IMR-90 (cell line): ENCODE measurements around the gene TBX15. TPM values are rescaled to one million over a fixed set of nuclear protein-coding genes. Genes with fewer than 3 reads are reported as not detected.

Source experiments
- ATAC-seq: fragments of 200-7000 bp; cut with Tn5 transposase; 2 replicates; pipeline ENCODE4 v1.9.1; 2020; ENCODE audit warnings: low read depth, mild to moderate bottlenecking, moderate library complexity
- BruUV-seq: library from RNA; stranded (reverse); fragments of 400-500 nt; replicated peaks from 2 replicates; lab custom pipeline; 2021; lab: Mats Ljungman, UMichigan
- CTCF ChIA-PET: fragments of 300-600 bp; formaldehyde crosslinking; extraction: SDS; loops from one replicate; lab custom pipeline; 2021; ENCODE audit warnings: antibody characterized with exemption; lab: Yijun Ruan, JAX
- POLR2A ChIA-PET: fragments of 300-600 bp; sonication (Branson Sonifier 250); formaldehyde crosslinking; loops from one replicate; lab custom pipeline; 2022; ENCODE audit warnings: antibody characterized with exemption; ENCODE audit not compliant: unreplicated experiment; lab: Charles Lee
- DNase-seq: peaks from one replicate; pipeline ENCODE4 v3.0.0; 2013
- H2AFZ ChIP-seq: replicated peaks from 2 replicates; pipeline ENCODE3; 2013; ENCODE audit warnings: low read length, mild to moderate bottlenecking; ENCODE audit not compliant: poor library complexity
- H2AK5ac ChIP-seq: 2 replicates; pipeline ENCODE4 v1.6.1; 2013; ENCODE audit warnings: low read depth, low read length, inconsistent platforms
- H2AK9ac ChIP-seq: replicated peaks from 2 replicates; pipeline ENCODE3; 2013; ENCODE audit warnings: mild to moderate bottlenecking, low read depth, low read length, moderate library complexity; ENCODE audit not compliant: poor library complexity
- H2BK120ac ChIP-seq: 2 replicates; pipeline ENCODE4 v1.6.1; 2013; ENCODE audit warnings: low read depth, low read length, inconsistent platforms
- H2BK15ac ChIP-seq: 3 replicates; pipeline ENCODE4 v1.6.1; 2013; ENCODE audit warnings: low read depth, low read length, inconsistent platforms
- H2BK20ac ChIP-seq: 2 replicates; pipeline ENCODE4 v1.6.1; 2013; ENCODE audit warnings: low read depth, mild to moderate bottlenecking, inconsistent platforms, low read length, moderate library complexity
- H2BK5ac ChIP-seq: 2 replicates; pipeline ENCODE4 v1.6.1; 2013; ENCODE audit warnings: mild to moderate bottlenecking, low read depth, low read length, inconsistent platforms; ENCODE audit not compliant: poor library complexity, severe bottlenecking
- H3K14ac ChIP-seq: replicated peaks from 2 replicates; pipeline ENCODE4 v1.6.1; 2013; ENCODE audit warnings: low read depth, low read length, inconsistent platforms
- H3K18ac ChIP-seq: 2 replicates; pipeline ENCODE4 v1.6.1; 2013; ENCODE audit warnings: low read depth, low read length, control low read depth
- H3K23ac ChIP-seq: 2 replicates; pipeline ENCODE4 v1.6.1; 2013; ENCODE audit warnings: low read depth, low read length, inconsistent platforms
- H3K27ac ChIP-seq: 2 replicates; pipeline ENCODE4 v1.5.1; 2013; ENCODE audit warnings: mild to moderate bottlenecking, control low read depth, low read length; ENCODE audit not compliant: insufficient read depth
- H3K27me3 ChIP-seq: 2 replicates; pipeline ENCODE4 v1.6.1; 2013; ENCODE audit warnings: low read length; ENCODE audit not compliant: control insufficient read depth, insufficient read depth
- H3K36me3 ChIP-seq: 2 replicates; pipeline ENCODE4 v1.6.1; 2013; ENCODE audit warnings: low read length, mixed read lengths; ENCODE audit not compliant: control insufficient read depth, insufficient read depth
- H3K4ac ChIP-seq: 2 replicates; pipeline ENCODE4 v1.6.1; 2013; ENCODE audit warnings: low read depth, low read length, inconsistent platforms
- H3K4me1 ChIP-seq: 2 replicates; pipeline ENCODE4 v1.6.1; 2013; ENCODE audit warnings: low read length, mixed read lengths; ENCODE audit not compliant: control insufficient read depth, insufficient read depth
- H3K4me2 ChIP-seq: 2 replicates; pipeline ENCODE4 v1.6.1; 2013; ENCODE audit warnings: low read depth, mild to moderate bottlenecking, control low read depth, low read length, moderate library complexity
- H3K4me3 ChIP-seq: 2 replicates; pipeline ENCODE4 v1.5.1; 2013; ENCODE audit warnings: low read depth, mild to moderate bottlenecking, control low read depth, low read length, moderate library complexity; ENCODE audit not compliant: insufficient read depth
- H3K56ac ChIP-seq: 2 replicates; pipeline ENCODE4 v1.6.1; 2013; ENCODE audit warnings: low read length, inconsistent platforms; ENCODE audit not compliant: insufficient read depth; ENCODE audit errors: extremely low read depth
- H3K79me1 ChIP-seq, 2 experiments: 2 replicates each; pipeline ENCODE4 v1.6.1; 2013; ENCODE audit warnings: low read length in 2 of 2, inconsistent platforms in 1 of 2, low read depth in 1 of 2
- H3K9ac ChIP-seq: 2 replicates; pipeline ENCODE4 v1.6.1; 2013; ENCODE audit warnings: low read depth, low read length, control low read depth
- H3K9me1 ChIP-seq: 2 replicates; pipeline ENCODE4 v1.6.1; 2013; ENCODE audit warnings: low read length, inconsistent platforms; ENCODE audit not compliant: insufficient read depth
- H3K9me3 ChIP-seq: 2 replicates; pipeline ENCODE4 v1.6.1; 2013; ENCODE audit warnings: low read length; ENCODE audit not compliant: control insufficient read depth, insufficient read depth
- H4K20me1 ChIP-seq: 2 replicates; pipeline ENCODE4 v1.6.1; 2013; ENCODE audit warnings: low read length, inconsistent platforms; ENCODE audit not compliant: insufficient read depth
- H4K5ac ChIP-seq: 2 replicates; pipeline ENCODE4 v1.6.1; 2013; ENCODE audit warnings: mild to moderate bottlenecking, low read depth, low read length, control low read depth
- H4K8ac ChIP-seq, 2 experiments: 2 replicates each; pipeline ENCODE4 v1.6.1; 2013; ENCODE audit warnings: low read depth in 2 of 2, low read length in 2 of 2, control low read depth in 1 of 2, inconsistent platforms in 1 of 2
- H4K91ac ChIP-seq: 2 replicates; pipeline ENCODE4 v1.6.1; 2013; ENCODE audit warnings: low read depth, low read length, inconsistent platforms; ENCODE audit not compliant: insufficient read depth
- CEBPB ChIP-seq: IDR thresholded peaks from 2 replicates; pipeline ENCODE4 v1.6.1; 2012; ENCODE audit warnings: low read depth, low read length, improper control_type of control experiment
- CHD1 ChIP-seq: IDR thresholded peaks from 2 replicates; pipeline ENCODE4 v1.6.1; 2012; ENCODE audit warnings: low read depth, low read length, improper control_type of control experiment
- FOS ChIP-seq: fragments of 150-350 bp; IDR thresholded peaks from 2 replicates; pipeline ENCODE4 v1.6.1; 2016; ENCODE audit warnings: low read depth, low read length
- MAFK ChIP-seq: IDR thresholded peaks from 2 replicates; pipeline ENCODE4 v1.6.1; 2012; ENCODE audit warnings: low read depth, low read length, improper control_type of control experiment
- MXI1 ChIP-seq: IDR thresholded peaks from 2 replicates; pipeline ENCODE4 v1.6.1; 2012; ENCODE audit warnings: low read depth, mild to moderate bottlenecking, low read length, moderate library complexity, borderline replicate concordance
- NFE2L2 ChIP-seq: fragments of 150-350 bp; IDR thresholded peaks from 2 replicates; pipeline ENCODE4 v1.6.1; 2016; ENCODE audit warnings: low read depth, mild to moderate bottlenecking, low read length
- POLR2A ChIP-seq: IDR thresholded peaks from 2 replicates; pipeline ENCODE4 v1.6.1; 2012; ENCODE audit warnings: mild to moderate bottlenecking, low read depth, low read length
- RAD21 ChIP-seq: IDR thresholded peaks from 2 replicates; pipeline ENCODE4 v1.6.1; 2012; ENCODE audit warnings: low read length, improper control_type of control experiment
- RCOR1 ChIP-seq: IDR thresholded peaks from 2 replicates; pipeline ENCODE4 v1.6.1; 2012; ENCODE audit warnings: mild to moderate bottlenecking, low read length, improper control_type of control experiment; ENCODE audit not compliant: insufficient replicate concordance
- RFX5 ChIP-seq: IDR thresholded peaks from 2 replicates; pipeline ENCODE4 v1.8.0; 2012; ENCODE audit warnings: low read depth, mild to moderate bottlenecking, low read length, moderate library complexity
- SMC3 ChIP-seq: fragments of 150-350 bp; IDR thresholded peaks from 2 replicates; pipeline ENCODE4 v1.6.1; 2016; ENCODE audit warnings: low read depth, mild to moderate bottlenecking, antibody characterized with exemption, low read length, moderate library complexity
- WGBS, 2 experiments: methylation state at CpG; one replicate each; pipeline versions ENCODE4 v1.1.5 to v1.1.7; 2013; ENCODE audit warnings: missing lambda C conversion rate in 2 of 2; ENCODE audit not compliant: insufficient read length in 1 of 2; ENCODE audit errors: extremely low coverage in 2 of 2; 5-methylcytosine and 5-hydroxymethylcytosine counted together
- dilution Hi-C: fragments of 300-500 bp; cut with HindIII; formaldehyde crosslinking; loops from one replicate; pipeline ENCODE4 v1.14.3; 2018; ENCODE audit warnings: low sequenced_read_pairs; ENCODE audit not compliant: unreplicated experiment
- in situ Hi-C: fragments of 300-500 bp; cut with MboI; formaldehyde crosslinking; loops from 3 replicates; pipeline ENCODE4 v1.14.3; 2019; ENCODE audit warnings: low sequenced_read_pairs, inconsistent platforms, mixed read lengths
- intact Hi-C: fragments of 100-400 bp; cut with micrococcal nuclease; formaldehyde crosslinking; loops from 2 replicates; pipeline ENCODE4 v1.10.0; 2022
- polyA plus RNA-seq, 3 experiments: library from polyadenylated mRNA; depleted of rRNA; stranded (reverse); fragments of >200 nt; gene quantifications; 2 replicates each; pipeline ENCODE4 v1.2.3, GENCODE V29; 2012; ENCODE audit warnings: low replicate concordance in 1 of 3
- total RNA-seq: library from RNA; depleted of rRNA; stranded (reverse); fragments of >200 nt; gene quantifications from 2 replicates; pipeline ENCODE4 v1.2.3, GENCODE V29; 2012
- TF ChIP-seq, protein P1 (sequence below): fragments of 150-350 bp; IDR thresholded peaks from 2 replicates; pipeline ENCODE4 v1.6.1; 2016; ENCODE audit warnings: low read depth, mild to moderate bottlenecking, low read length, moderate library complexity, borderline replicate concordance
- TF ChIP-seq, protein P2 (sequence below): fragments of 150-350 bp; IDR thresholded peaks from 2 replicates; pipeline ENCODE4 v1.6.1; 2017; ENCODE audit warnings: mild to moderate bottlenecking, antibody characterized with exemption, low read length, low read depth

Gene TBX15
- total and polyA plus RNA-seq, 2 of the 4 experiments (the other 2 are of a cell fraction): not detected

DNA sequence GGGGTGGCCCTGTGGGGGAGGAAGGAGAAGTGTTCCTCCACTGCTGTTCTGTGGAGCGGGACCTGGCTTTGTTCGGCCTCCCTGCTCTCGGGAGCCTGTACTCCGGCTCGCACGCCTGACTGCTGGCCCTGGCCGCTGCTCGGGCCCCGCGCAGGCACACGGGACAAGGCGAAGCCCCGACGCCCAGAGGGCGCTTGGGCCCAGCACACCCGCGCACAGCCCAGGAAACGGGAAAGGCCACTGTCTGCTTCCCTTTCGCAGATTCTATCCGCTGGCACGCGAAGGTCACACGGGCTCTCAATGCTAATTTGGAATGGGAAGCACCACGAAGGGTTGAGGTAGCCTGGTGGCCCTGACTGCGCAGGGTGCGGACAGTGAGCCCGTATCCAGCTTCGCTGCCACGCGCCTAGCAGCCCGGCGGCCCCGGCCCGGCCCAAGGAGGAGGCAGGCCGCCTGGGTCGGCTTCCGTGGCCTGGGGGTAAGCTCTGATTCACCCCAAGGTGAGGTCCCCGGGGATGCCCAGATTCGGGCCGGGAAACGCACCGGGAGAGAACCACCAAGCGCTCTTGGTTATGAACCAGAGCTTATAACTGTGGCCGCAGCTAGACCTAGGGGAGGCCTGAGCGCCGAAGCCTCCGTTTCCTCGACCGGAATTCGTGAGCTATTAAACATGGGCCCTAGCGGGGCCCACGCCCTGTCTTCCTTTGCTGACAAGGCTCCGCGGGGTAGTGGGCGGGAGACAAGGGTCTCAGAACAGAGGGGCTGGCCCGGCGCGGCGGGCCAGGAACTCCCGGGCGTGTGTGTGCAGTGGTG is 19.7 kb upstream of the TBX15 start (continued):
- no peak for TF ChIP-seq MXI1

DNA sequence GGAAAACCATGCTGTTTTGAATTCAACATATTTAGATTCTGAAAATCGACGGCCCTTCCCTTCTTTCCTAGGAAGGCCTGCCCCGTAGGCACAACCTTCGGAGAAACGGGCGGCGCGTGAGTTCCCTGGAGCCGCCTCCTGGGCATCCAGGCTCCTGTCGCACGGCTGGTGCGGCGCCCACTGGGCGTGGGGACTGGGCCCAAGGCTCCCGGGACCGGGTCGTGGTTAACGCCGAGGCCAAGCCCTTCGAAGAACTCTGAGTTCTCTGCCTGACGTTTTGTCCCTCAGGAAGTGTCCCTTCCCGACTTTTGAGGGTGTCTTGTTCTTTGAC is 19.2 kb upstream of the TBX15 start:
- peaks cover 72% of the 10 kb centered on the region for H3K27me3 ChIP-seq
- no peak overlapping the region for H3K4ac ChIP-seq
- no peak overlapping the region for H3K56ac ChIP-seq
- dilution Hi-C loops (no loop called here), in situ Hi-C loops (no loop called here), intact Hi-C loops (loop anchor here (10.0 kb wide), 1 partner anchor 127 kb away; no protein-coding TSS in a partner anchor)
- H3K18ac ChIP-seq: no peak overlapping the region
- H2BK15ac ChIP-seq: no peak overlapping the region
- CTCF ChIA-PET: interaction anchor here (1.2 kb wide), 1 partner anchor 853 kb away, joined by 3 read pairs; no protein-coding TSS in a partner anchor
- H3K4me3 ChIP-seq: no peak overlapping the region
- no peak for DNase-seq
- H3K36me3 ChIP-seq: no peaks in the 10 kb centered on the region
- no peak for TF ChIP-seq RAD21
- no peak for TF ChIP-seq POLR2A
- TF ChIP-seq CHD1: no peak
- TF ChIP-seq, protein P1, sequence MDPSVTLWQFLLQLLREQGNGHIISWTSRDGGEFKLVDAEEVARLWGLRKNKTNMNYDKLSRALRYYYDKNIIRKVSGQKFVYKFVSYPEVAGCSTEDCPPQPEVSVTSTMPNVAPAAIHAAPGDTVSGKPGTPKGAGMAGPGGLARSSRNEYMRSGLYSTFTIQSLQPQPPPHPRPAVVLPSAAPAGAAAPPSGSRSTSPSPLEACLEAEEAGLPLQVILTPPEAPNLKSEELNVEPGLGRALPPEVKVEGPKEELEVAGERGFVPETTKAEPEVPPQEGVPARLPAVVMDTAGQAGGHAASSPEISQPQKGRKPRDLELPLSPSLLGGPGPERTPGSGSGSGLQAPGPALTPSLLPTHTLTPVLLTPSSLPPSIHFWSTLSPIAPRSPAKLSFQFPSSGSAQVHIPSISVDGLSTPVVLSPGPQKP: no peak
- TF ChIP-seq FOS: no peak
- TF ChIP-seq, protein P2, sequence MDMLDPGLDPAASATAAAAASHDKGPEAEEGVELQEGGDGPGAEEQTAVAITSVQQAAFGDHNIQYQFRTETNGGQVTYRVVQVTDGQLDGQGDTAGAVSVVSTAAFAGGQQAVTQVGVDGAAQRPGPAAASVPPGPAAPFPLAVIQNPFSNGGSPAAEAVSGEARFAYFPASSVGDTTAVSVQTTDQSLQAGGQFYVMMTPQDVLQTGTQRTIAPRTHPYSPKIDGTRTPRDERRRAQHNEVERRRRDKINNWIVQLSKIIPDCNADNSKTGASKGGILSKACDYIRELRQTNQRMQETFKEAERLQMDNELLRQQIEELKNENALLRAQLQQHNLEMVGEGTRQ: no peak
- TF ChIP-seq NFE2L2: no peak
- no peak for TF ChIP-seq CEBPB
- no peak for TF ChIP-seq MAFK
- no peak for TF ChIP-seq SMC3
- no peak for TF ChIP-seq RFX5
- no peak for TF ChIP-seq RCOR1
- peaks cover 15% of the 10 kb centered on the region for H3K9me3 ChIP-seq
- no peak overlapping the region for H3K9ac ChIP-seq
- no peak overlapping the region for H2AK9ac ChIP-seq
- H4K8ac ChIP-seq: no peak overlapping the region
- H4K5ac ChIP-seq: no peak overlapping the region
- H3K14ac ChIP-seq: no peak overlapping the region
- no peak overlapping the region for H2BK20ac ChIP-seq
- H2AFZ ChIP-seq: no peak overlapping the region
- no peaks in the 10 kb centered on the region for H3K9me1 ChIP-seq
- H4K20me1 ChIP-seq: no peaks in the 10 kb centered on the region
- 17% methylated on average over 13 of the region's 22 CpGs; no CpG with 5 or more reads in 1 of the 2 experiments for WGBS, 2 experiments
- no peak overlapping the region for H2AK5ac ChIP-seq
- H3K79me1 ChIP-seq: no peaks in the 10 kb centered on the region
- no peak for ATAC-seq
- no peak overlapping the region for H2BK120ac ChIP-seq
- H3K23ac ChIP-seq: no peak overlapping the region
- H3K4me1 ChIP-seq: no peaks in the 10 kb centered on the region; the same call in 1 of the 2 replicates
- H3K27ac ChIP-seq: no peak overlapping the region
- no peak overlapping the region for H4K91ac ChIP-seq
- H2BK5ac ChIP-seq: no peak overlapping the region
- BruUV-seq: no TSS peak
- POLR2A ChIA-PET: no interaction called here
- H3K4me2 ChIP-seq: no peak overlapping the region
